Measurements from ENCODE around the gene PLCG2. TPM values are rescaled to one million over a fixed set of nuclear protein-coding genes. Genes with fewer than 3 reads are reported as not detected.

PLCG2 gene
- total RNA-seq, 2 donors from 2014 or later: 7.4 to 13.4 TPM

GRCh38 chr16:81815429-81815766, 36.3 kb downstream of the PLCG2 start:
- H3K27me3 ChIP-seq: no peaks in the 10 kb centered on the region
- H3K4me1 ChIP-seq: peaks cover 0 to 13% of the 10 kb centered on the region in 2 donors
- H3K4me3 ChIP-seq: no peak overlapping the region
- no peak for TF ChIP-seq CTCF (IDR thresholded peaks at IDR 0.05)
- no peak overlapping the region for H3K27ac ChIP-seq
- no peaks in the 10 kb centered on the region for H3K9me3 ChIP-seq
- no peak for DNase-seq (ENCODE audit: low spot score)
- H3K36me3 ChIP-seq: no peaks in the 10 kb centered on the region

DNA sequence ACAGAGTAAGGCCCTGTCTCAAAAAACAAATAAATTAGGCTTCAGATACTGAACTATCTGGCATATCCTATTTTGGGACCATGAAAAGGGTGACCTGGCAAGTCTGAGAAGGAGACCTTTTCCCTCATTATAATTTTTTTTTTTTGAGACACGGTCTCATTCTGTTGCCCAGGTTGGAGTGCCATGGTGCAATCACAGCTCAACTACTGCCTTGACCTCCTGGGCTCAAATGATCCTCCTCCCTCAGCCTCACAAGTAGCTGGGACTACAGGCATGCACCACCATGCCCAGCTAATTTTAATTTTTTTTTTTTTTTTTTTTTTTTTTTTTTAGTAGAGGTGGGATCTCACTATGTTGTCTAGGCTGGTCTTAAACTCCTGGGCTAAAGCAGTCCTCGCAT, 37.3 kb downstream of the PLCG2 start:
- Histone ChIP-seq H3K9me3 (no peaks in the 10 kb centered on the region), H3K27ac (no peak overlapping the region), H3K4me3 (no peak overlapping the region), H3K36me3 (no peaks in the 10 kb centered on the region), H3K27me3 (no peaks in the 10 kb centered on the region), H3K4me1 (peaks cover 0 to 13% of the 10 kb centered on the region in 2 donors)
- no peak for DNase-seq (ENCODE audit: low spot score)
- TF ChIP-seq CTCF (IDR thresholded peaks at IDR 0.05): no peak

- DNase-seq (ENCODE audit: low spot score): no peak
- H3K4me3 ChIP-seq: no peak overlapping the region
- H3K9me3 ChIP-seq: no peaks in the 10 kb centered on the region
- H3K27ac ChIP-seq: no peak overlapping the region
- no peaks in the 10 kb centered on the region for H3K27me3 ChIP-seq
- TF ChIP-seq CTCF (IDR thresholded peaks at IDR 0.05): no peak
- H3K36me3 ChIP-seq: no peaks in the 10 kb centered on the region
- H3K4me1 ChIP-seq: peaks cover 0 to 13% of the 10 kb centered on the region in 2 donors
Observed at GRCh38 chr16:81816793-81817210, 37.7 kb downstream of the PLCG2 start.

DNA sequence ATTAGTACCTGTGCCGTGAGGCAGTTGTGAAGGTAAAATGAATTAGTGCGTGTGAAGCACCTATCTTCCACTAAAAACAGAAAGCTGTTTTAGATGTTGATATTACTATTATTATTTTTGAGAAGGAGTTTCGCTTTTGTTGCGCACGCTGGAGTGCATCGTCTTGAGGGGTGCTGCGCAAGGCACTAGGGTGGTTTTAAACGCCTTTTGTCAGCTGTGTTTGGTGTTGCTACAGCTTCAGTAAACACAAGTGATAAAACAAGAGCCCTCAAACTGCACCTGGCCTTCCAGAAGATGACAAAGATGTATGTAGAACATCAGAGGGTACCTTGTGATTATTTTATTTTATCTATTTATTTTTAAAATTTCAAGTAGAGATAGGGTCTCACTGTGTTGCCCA, 38.2 kb downstream of the PLCG2 start:
- Histone ChIP-seq H3K27ac (no peak overlapping the region), H3K4me3 (no peak overlapping the region)

DNA sequence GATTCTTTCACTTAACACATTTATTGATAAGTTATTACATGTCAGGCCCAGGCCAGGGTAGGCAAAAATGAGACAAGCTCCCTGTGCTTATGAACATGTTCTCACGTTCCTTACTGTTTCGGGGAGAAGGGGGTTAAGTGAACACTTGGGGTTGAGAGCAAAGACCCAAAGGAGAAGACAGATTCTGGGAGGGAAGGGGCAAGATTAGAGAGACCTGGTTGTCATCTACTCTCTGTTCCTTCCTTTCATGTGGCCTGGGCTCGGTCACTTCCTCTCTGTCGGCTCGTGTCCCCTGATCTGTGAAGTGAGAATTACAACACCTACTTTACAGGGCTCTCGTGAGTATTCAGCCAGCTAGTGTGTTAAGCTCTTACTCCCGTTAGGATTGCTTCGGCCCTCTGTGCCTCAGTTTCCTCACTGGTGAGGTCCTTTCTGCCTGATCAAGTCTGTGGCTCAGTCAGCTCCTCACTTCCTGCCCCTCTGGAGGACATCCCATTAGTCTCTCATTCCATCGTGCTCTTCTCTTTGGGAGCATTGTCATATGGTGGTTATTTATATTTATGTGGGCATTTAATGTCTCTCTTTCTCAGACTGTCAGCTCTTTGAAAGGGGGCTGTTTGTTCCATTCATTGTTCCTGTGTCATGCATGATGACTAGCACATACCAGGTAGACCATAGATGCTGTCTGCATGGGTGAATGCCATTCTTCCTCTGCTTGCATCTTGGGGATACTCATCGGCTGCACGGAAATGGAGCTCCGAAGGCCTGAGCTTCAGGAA, 38.9 kb downstream of the PLCG2 start:
- Histone ChIP-seq H3K9me3 (no peaks in the 10 kb centered on the region), H3K27ac (no peak overlapping the region), H3K4me1 (peaks cover 0 to 16% of the 10 kb centered on the region in 2 donors), H3K4me3 (no peak overlapping the region), H3K36me3 (no peaks in the 10 kb centered on the region), H3K27me3 (no peaks in the 10 kb centered on the region)
- no peak for DNase-seq (ENCODE audit: low spot score)
- TF ChIP-seq CTCF (IDR thresholded peaks at IDR 0.05): no peak

More for the DNA sequence above, 38.2 kb downstream of the PLCG2 start:
- Histone ChIP-seq H3K27me3 (no peaks in the 10 kb centered on the region), H3K9me3 (no peaks in the 10 kb centered on the region), H3K4me1 (peaks cover 0 to 13% of the 10 kb centered on the region in 2 donors), H3K36me3 (no peaks in the 10 kb centered on the region)
- TF ChIP-seq CTCF (IDR thresholded peaks at IDR 0.05): no peak
- DNase-seq (ENCODE audit: low spot score): no peak

DNA sequence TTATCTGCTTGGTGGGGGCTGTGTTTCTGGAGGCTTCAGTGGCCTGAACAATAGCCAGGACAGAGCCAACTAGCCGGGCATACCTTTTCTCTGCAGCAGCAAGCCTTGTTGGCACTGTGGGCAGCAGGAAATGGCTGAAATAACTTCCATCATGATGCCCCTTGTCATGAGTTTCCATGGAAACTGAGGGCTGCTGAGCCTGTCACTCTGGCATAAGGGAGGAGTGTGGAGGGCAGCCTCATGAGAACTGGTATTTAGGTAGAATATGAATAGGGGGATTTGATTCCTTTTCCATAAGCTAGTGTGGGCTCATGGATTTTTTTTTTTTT, 39.4 kb downstream of the PLCG2 start:
- no peaks in the 10 kb centered on the region for H3K36me3 ChIP-seq
- DNase-seq (ENCODE audit: low spot score): no peak
- H3K9me3 ChIP-seq: no peaks in the 10 kb centered on the region
- H3K4me1 ChIP-seq: peaks cover 0 to 20% of the 10 kb centered on the region in 2 donors
- TF ChIP-seq CTCF (IDR thresholded peaks at IDR 0.05): no peak
- no peaks in the 10 kb centered on the region for H3K27me3 ChIP-seq
- no peak overlapping the region for H3K4me3 ChIP-seq
- H3K27ac ChIP-seq: no peak overlapping the region

Data from right atrium auricular region (tissue), 2 donors.